HepG2 (cell line): Measurements from ENCODE around the gene N4BP2L1. TPM values are rescaled to one million over a fixed set of nuclear protein-coding genes. Genes with fewer than 3 reads are reported as not detected.

Experiments used
- HIC2 ChIP-seq: sonication (generic); formaldehyde crosslinking; IDR thresholded peaks from 2 replicates; pipeline ENCODE4 v1.9.0; 2022; ENCODE audit warnings: low read depth, missing genetic modification reagents
- HMG20A ChIP-seq: IDR thresholded peaks from 2 replicates; pipeline ENCODE4 v1.6.1; 2016; ENCODE audit warnings: borderline replicate concordance
- IRF2 ChIP-seq: IDR thresholded peaks from 2 replicates; pipeline ENCODE4 v1.6.1; 2018; ENCODE audit warnings: missing genetic modification reagents, missing compliant biosample characterization
- MEIS2 ChIP-seq: sonication (generic); formaldehyde crosslinking; IDR thresholded peaks from 2 replicates; pipeline ENCODE4 v1.9.0; 2021; ENCODE audit warnings: mild to moderate bottlenecking, missing genetic modification reagents
- ZBTB37 ChIP-seq: sonication (generic); formaldehyde crosslinking; IDR thresholded peaks from 2 replicates; pipeline ENCODE4 v1.4.0; 2020; ENCODE audit warnings: mild to moderate bottlenecking, missing genetic modification reagents
- ZFP90 ChIP-seq: sonication (generic); formaldehyde crosslinking; IDR thresholded peaks from 2 replicates; pipeline ENCODE4 v1.8.0; 2022; ENCODE audit warnings: missing genetic modification reagents, mild to moderate bottlenecking, inconsistent platforms, borderline replicate concordance
- ZKSCAN1 ChIP-seq: fragments of 150-350 bp; IDR thresholded peaks from 2 replicates; pipeline ENCODE4 v1.6.1; 2014; ENCODE audit warnings: low read length
- ZNF136 ChIP-seq: sonication (generic); formaldehyde crosslinking; IDR thresholded peaks from 2 replicates; pipeline ENCODE4 v1.8.1; 2022; ENCODE audit warnings: low read depth, mild to moderate bottlenecking, moderate library complexity, missing genetic modification reagents
- ZNF343 ChIP-seq: sonication (generic); formaldehyde crosslinking; IDR thresholded peaks from 2 replicates; pipeline ENCODE4 v1.4.0; 2020; ENCODE audit warnings: mild to moderate bottlenecking, missing genetic modification reagents
- ZNF468 ChIP-seq: sonication (generic); formaldehyde crosslinking; IDR thresholded peaks from 2 replicates; pipeline ENCODE4 v1.8.0; 2022; ENCODE audit warnings: mild to moderate bottlenecking, moderate library complexity, missing genetic modification reagents
- ZNF484 ChIP-seq: sonication (generic); formaldehyde crosslinking; IDR thresholded peaks from 2 replicates; pipeline ENCODE4 v1.5.1; 2020; ENCODE audit warnings: mild to moderate bottlenecking, low read depth, missing genetic modification reagents, borderline replicate concordance
- ZNF614 ChIP-seq: IDR thresholded peaks from 2 replicates; pipeline ENCODE4 v1.6.1; 2018; ENCODE audit warnings: missing biosample characterization, missing genetic modification reagents, inconsistent platforms, borderline replicate concordance
- ZNF773 ChIP-seq: sonication (generic); formaldehyde crosslinking; IDR thresholded peaks from 2 replicates; pipeline ENCODE4 v1.4.0; 2020; ENCODE audit warnings: missing genetic modification reagents, borderline replicate concordance
- polyA plus RNA-seq, 8 experiments: library from polyadenylated mRNA; depleted of rRNA in 3 of 8; stranded (reverse) in 7 of 8; unstranded in 1 of 8; fragments of >200 nt; fragmentation: Illumina TruSeq in 4 of 8; extraction: Trizol in 4 of 8; gene quantifications; 2 replicates each; pipeline versions ENCODE4 v1.2.1 to v1.2.3, GENCODE V29; 2011 to 2016; ENCODE audit warnings: low read depth in 4 of 8, missing spikeins in 1 of 8, mixed read lengths in 1 of 8; ENCODE audit not compliant: insufficient read depth in 1 of 8
- total RNA-seq, 5 experiments: library from RNA; depleted of rRNA; stranded (reverse); fragments of >200 nt; fragmentation: Illumina TruSeq; extraction: Trizol; gene quantifications; 2 replicates each; pipeline ENCODE4 v1.2.3, GENCODE V29; 2016; ENCODE audit warnings: low read depth in 1 of 5
- TF ChIP-seq, protein P1 (sequence below): sonication (generic); formaldehyde crosslinking; conservative IDR thresholded peaks from 2 replicates; pipeline ENCODE4 v1.4.0; 2020; ENCODE audit warnings: missing genetic modification reagents
- TF ChIP-seq, protein P2 (sequence below): sonication (generic); formaldehyde crosslinking; IDR thresholded peaks from 2 replicates; pipeline ENCODE4 v1.4.0; 2020; ENCODE audit warnings: missing genetic modification reagents
- TF ChIP-seq, protein P3 (sequence below): sonication (generic); formaldehyde crosslinking; conservative IDR thresholded peaks from 2 replicates; pipeline ENCODE4 v1.8.0; 2022; ENCODE audit warnings: low read depth, missing genetic modification reagents
- TF ChIP-seq, protein P4 (sequence below): sonication (generic); formaldehyde crosslinking; IDR thresholded peaks from 2 replicates; pipeline ENCODE4 v1.5.1; 2020; ENCODE audit warnings: mild to moderate bottlenecking, moderate library complexity, missing genetic modification reagents

N4BP2L1 gene
- total and polyA plus RNA-seq, 2 of the 13 experiments (the other 11 are each of a cell fraction or from before 2014, with no cell fraction given), result 13.2 to 34.5 TPM

DNA sequence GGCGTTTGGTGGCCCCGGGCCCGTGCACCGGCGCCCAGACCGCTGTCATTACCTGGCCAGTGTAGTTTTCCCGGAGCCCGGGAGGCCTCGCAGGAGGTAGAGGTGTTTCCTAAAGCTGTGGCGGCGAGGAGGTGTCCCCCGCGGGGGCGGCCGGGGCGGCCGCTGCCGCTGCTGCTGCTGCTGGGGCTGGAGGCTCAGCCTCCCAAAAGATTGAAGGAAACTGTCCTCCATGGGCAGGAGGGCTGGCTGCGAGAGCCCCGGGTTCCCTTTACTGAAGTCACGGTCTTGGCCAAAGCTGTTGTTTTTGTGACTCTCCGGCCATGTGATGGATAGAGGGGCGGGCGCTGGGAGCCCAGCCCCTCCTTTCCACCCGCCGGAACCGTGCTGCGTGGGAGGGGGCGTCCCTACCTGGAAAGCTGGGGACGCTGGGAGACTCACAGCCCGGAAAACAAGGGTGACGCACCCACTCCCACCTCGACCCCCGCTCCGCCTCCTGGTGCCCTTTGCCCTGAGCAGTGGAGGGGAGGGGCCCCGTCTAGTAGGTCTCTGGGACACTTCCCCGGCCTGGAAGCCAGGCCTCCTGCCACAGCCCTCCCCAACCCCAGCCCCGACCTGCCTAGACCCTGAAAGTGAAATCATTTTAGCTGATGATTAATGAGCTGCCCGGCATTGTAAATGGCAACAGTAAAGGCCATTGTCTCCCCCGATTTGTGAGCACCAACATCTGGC, at the start of gene N4BP2L1 (continued):
- TF ChIP-seq ZKSCAN1 (0 out of 2 replicates have a peak, but pooled peaks have one; percentile 12), HMG20A (CRISPR knock-in tag) (peak; percentile 32; the same call in 1 of the 2 replicates), MEIS2 (CRISPR knock-in tag) (peak; percentile 82), ZBTB37 (CRISPR knock-in tag) (no peak), ZNF773 (CRISPR knock-in tag) (no peak), ZNF614 (CRISPR knock-in tag) (no peak), ZNF136 (no peak), ZFP90 (peak; percentile 56; the same call in 1 of the 2 replicates), ZNF343 (CRISPR knock-in tag) (0 out of 2 replicates have a peak, but pooled peaks have one; percentile 59), ZNF484 (no peak), IRF2 (CRISPR knock-in tag) (peak; percentile 78), HIC2 (CRISPR knock-in tag) (no peak), ZNF468 (CRISPR knock-in tag) (no peak)
- TF ChIP-seq, protein P1, sequence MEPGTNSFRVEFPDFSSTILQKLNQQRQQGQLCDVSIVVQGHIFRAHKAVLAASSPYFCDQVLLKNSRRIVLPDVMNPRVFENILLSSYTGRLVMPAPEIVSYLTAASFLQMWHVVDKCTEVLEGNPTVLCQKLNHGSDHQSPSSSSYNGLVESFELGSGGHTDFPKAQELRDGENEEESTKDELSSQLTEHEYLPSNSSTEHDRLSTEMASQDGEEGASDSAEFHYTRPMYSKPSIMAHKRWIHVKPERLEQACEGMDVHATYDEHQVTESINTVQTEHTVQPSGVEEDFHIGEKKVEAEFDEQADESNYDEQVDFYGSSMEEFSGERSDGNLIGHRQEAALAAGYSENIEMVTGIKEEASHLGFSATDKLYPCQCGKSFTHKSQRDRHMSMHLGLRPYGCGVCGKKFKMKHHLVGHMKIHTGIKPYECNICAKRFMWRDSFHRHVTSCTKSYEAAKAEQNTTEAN (CRISPR knock-in tag), result peak; percentile 78
- TF ChIP-seq, protein P2, sequence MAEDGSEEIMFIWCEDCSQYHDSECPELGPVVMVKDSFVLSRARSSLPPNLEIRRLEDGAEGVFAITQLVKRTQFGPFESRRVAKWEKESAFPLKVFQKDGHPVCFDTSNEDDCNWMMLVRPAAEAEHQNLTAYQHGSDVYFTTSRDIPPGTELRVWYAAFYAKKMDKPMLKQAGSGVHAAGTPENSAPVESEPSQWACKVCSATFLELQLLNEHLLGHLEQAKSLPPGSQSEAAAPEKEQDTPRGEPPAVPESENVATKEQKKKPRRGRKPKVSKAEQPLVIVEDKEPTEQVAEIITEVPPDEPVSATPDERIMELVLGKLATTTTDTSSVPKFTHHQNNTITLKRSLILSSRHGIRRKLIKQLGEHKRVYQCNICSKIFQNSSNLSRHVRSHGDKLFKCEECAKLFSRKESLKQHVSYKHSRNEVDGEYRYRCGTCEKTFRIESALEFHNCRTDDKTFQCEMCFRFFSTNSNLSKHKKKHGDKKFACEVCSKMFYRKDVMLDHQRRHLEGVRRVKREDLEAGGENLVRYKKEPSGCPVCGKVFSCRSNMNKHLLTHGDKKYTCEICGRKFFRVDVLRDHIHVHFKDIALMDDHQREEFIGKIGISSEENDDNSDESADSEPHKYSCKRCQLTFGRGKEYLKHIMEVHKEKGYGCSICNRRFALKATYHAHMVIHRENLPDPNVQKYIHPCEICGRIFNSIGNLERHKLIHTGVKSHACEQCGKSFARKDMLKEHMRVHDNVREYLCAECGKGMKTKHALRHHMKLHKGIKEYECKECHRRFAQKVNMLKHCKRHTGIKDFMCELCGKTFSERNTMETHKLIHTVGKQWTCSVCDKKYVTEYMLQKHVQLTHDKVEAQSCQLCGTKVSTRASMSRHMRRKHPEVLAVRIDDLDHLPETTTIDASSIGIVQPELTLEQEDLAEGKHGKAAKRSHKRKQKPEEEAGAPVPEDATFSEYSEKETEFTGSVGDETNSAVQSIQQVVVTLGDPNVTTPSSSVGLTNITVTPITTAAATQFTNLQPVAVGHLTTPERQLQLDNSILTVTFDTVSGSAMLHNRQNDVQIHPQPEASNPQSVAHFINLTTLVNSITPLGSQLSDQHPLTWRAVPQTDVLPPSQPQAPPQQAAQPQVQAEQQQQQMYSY (CRISPR knock-in tag), result no peak
- TF ChIP-seq, protein P3, sequence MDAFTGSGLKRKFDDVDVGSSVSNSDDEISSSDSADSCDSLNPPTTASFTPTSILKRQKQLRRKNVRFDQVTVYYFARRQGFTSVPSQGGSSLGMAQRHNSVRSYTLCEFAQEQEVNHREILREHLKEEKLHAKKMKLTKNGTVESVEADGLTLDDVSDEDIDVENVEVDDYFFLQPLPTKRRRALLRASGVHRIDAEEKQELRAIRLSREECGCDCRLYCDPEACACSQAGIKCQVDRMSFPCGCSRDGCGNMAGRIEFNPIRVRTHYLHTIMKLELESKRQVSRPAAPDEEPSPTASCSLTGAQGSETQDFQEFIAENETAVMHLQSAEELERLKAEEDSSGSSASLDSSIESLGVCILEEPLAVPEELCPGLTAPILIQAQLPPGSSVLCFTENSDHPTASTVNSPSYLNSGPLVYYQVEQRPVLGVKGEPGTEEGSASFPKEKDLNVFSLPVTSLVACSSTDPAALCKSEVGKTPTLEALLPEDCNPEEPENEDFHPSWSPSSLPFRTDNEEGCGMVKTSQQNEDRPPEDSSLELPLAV (CRISPR knock-in tag), result no peak
- TF ChIP-seq, protein P4, sequence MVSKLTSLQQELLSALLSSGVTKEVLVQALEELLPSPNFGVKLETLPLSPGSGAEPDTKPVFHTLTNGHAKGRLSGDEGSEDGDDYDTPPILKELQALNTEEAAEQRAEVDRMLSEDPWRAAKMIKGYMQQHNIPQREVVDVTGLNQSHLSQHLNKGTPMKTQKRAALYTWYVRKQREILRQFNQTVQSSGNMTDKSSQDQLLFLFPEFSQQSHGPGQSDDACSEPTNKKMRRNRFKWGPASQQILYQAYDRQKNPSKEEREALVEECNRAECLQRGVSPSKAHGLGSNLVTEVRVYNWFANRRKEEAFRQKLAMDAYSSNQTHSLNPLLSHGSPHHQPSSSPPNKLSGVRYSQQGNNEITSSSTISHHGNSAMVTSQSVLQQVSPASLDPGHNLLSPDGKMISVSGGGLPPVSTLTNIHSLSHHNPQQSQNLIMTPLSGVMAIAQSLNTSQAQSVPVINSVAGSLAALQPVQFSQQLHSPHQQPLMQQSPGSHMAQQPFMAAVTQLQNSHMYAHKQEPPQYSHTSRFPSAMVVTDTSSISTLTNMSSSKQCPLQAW (CRISPR knock-in tag), result peak; percentile 76; the same call in 1 of the 2 replicates
